Large intestine (tissue), 3 donors: ENCODE data around the gene IFT27. TPM values are rescaled to one million over a fixed set of nuclear protein-coding genes. Genes with fewer than 3 reads are reported as not detected.
A peak's percentile ranks its signal among the peaks of the same experiment; 100 is the strongest.

Experiments used
- DNase-seq, 2 donors: peaks; one replicate each; pipeline versions ENCODE4 v3.0.0 to v3.0.0-alpha.2; 2013
- H3K27ac ChIP-seq: one replicate; pipeline ENCODE4 v1.5.1; 2013; ENCODE audit warnings: low read length
- H3K27me3 ChIP-seq: 2 replicates; pipeline ENCODE4 v1.6.1; 2013; ENCODE audit warnings: low read length; ENCODE audit not compliant: control insufficient read depth, insufficient read depth
- H3K36me3 ChIP-seq: 2 replicates; pipeline ENCODE4 v1.6.1; 2013; ENCODE audit warnings: low read length; ENCODE audit not compliant: control insufficient read depth, insufficient read depth
- H3K4me1 ChIP-seq: one replicate; pipeline ENCODE4 v1.6.1; 2013; ENCODE audit warnings: low read length; ENCODE audit not compliant: control insufficient read depth, insufficient read depth
- H3K4me3 ChIP-seq: one replicate; pipeline ENCODE4 v1.5.1; 2013; ENCODE audit warnings: low read length
- H3K9me3 ChIP-seq: one replicate; pipeline ENCODE4 v1.6.1; 2013; ENCODE audit warnings: mild to moderate bottlenecking, low read depth, low read length, moderate library complexity; ENCODE audit not compliant: control insufficient read depth
- WGBS: methylation state at CpG from one replicate; pipeline ENCODE4 v1.1.5; 2013; ENCODE audit warnings: low lambda C conversion rate; ENCODE audit not compliant: insufficient coverage; 5-methylcytosine and 5-hydroxymethylcytosine counted together
- polyA plus RNA-seq: library from polyadenylated mRNA; unstranded; fragments of 120-200 nt; gene quantifications from one replicate; pipeline ENCODE4 v1.2.1, GENCODE V29; 2013

The IFT27 gene
- polyA plus RNA-seq, 1 donor = 28.7 TPM

DNA sequence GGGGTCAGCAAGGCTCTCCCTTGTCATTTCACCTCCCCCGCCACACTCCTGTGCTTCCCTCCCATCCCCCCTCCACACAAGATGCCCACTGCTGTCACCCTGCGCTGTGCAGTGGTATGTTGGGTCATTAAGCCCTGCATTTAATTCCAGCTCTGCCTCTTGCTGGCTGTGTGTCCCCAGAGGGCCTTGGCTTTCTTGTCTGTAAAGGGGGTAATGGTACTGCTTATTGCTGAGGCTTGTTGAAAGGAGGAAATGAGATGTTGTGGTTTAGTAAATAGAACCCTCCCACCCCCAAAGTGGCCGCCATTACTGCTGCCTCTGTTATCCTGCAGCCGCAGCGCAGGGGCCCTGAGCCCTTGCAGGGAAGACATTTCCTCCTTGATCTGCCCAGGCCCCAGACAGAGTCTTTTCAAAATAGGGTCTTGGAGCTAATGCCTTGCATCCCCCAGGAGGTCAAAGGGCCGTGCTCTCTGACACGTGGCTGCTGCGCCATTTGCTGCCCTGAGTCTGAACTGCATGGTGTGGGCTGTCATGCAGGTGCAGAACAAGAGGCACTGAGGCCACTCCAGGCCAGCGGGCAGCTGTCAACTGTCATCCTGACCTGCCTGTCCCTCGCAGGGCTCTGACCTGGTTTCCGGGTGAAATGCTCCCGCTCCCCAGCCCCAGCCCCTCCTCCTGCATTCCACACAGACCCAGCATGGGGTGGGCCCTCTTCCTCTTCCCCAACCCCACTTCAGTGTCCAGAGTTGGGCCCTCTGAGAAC is 22.2 kb upstream of the IFT27 start:
- WGBS = no CpG with 5 or more reads among the region's 12 CpGs
- no peaks in the 10 kb centered on the region for H3K4me1 ChIP-seq
- no peak for DNase-seq
- H3K36me3 ChIP-seq = no peaks in the 10 kb centered on the region
- no peaks in the 10 kb centered on the region for H3K9me3 ChIP-seq
- no peak overlapping the region for H3K27ac ChIP-seq
- H3K4me3 ChIP-seq = no peak overlapping the region
- H3K27me3 ChIP-seq = peaks cover 6% of the 10 kb centered on the region

GRCh38 chr22:36797374-36797773 is 21.5 kb upstream of the IFT27 start:
- DNase-seq = no peak
- Histone ChIP-seq H3K4me1 (no peaks in the 10 kb centered on the region), H3K9me3 (no peaks in the 10 kb centered on the region), H3K4me3 (no peak overlapping the region), H3K36me3 (no peaks in the 10 kb centered on the region), H3K27me3 (peaks cover 6% of the 10 kb centered on the region), H3K27ac (no peak overlapping the region)
- WGBS = no CpG with 5 or more reads among the region's 9 CpGs

- Histone ChIP-seq H3K4me1 (no peaks in the 10 kb centered on the region), H3K9me3 (no peaks in the 10 kb centered on the region), H3K27me3 (peaks cover 6% of the 10 kb centered on the region), H3K4me3 (no peak overlapping the region), H3K36me3 (no peaks in the 10 kb centered on the region), H3K27ac (no peak overlapping the region)
- no CpG with 5 or more reads among the region's 7 CpGs for WGBS
- DNase-seq = no peak
Observed at GRCh38 chr22:36796552-36797175, 20.7 kb upstream of the IFT27 start.

DNA sequence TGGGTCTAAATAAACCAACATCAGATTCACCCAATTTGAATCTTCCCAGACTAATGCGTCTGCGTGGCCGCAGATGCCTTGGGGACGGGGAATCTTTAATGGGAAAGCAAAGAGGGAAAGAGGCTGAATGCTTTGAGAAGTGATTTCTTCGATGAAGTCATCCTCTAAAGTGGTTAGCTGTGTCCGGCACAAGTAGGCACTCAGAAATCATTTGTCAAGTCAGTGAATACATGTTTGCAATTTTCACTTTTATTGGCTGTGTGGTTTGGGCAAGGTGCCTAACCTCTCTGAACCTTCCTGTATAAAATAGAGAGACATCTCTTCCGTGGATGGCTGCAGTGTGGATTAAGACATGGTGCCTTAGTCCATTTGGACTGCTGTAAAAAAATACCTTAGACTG is 19.7 kb upstream of the IFT27 start:
- WGBS = no CpG with 5 or more reads among the region's 7 CpGs
- Histone ChIP-seq H3K36me3 (no peaks in the 10 kb centered on the region), H3K4me1 (no peaks in the 10 kb centered on the region), H3K9me3 (no peaks in the 10 kb centered on the region), H3K4me3 (no peak overlapping the region), H3K27ac (no peak overlapping the region), H3K27me3 (peaks cover 7% of the 10 kb centered on the region)
- no peak for DNase-seq

DNA sequence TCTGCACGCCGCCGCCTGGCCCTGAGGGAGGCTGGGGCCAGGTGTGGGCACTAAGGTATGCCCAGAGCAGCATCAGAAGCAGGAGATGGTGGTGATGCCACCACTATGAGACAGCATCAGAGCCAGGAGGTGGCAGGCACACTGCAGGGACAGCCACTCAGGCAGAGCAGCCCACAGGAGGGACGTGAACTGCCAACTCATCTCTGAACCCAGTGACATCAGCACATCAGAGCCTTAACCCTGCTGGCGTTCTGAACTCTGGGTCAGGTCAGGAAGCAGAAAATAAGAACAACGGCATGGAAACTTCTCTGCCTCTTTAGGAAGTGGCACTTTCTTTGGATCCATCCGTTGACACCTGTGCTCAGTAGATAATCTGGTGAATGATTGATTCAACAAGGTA is 14.7 kb upstream of the IFT27 start:
- Histone ChIP-seq H3K4me3 (no peak overlapping the region), H3K36me3 (no peaks in the 10 kb centered on the region), H3K27me3 (peaks cover 33% of the 10 kb centered on the region), H3K4me1 (no peaks in the 10 kb centered on the region), H3K27ac (no peak overlapping the region), H3K9me3 (no peaks in the 10 kb centered on the region)
- DNase-seq = no peak
- WGBS = no CpG with 5 or more reads among the region's 7 CpGs

DNA sequence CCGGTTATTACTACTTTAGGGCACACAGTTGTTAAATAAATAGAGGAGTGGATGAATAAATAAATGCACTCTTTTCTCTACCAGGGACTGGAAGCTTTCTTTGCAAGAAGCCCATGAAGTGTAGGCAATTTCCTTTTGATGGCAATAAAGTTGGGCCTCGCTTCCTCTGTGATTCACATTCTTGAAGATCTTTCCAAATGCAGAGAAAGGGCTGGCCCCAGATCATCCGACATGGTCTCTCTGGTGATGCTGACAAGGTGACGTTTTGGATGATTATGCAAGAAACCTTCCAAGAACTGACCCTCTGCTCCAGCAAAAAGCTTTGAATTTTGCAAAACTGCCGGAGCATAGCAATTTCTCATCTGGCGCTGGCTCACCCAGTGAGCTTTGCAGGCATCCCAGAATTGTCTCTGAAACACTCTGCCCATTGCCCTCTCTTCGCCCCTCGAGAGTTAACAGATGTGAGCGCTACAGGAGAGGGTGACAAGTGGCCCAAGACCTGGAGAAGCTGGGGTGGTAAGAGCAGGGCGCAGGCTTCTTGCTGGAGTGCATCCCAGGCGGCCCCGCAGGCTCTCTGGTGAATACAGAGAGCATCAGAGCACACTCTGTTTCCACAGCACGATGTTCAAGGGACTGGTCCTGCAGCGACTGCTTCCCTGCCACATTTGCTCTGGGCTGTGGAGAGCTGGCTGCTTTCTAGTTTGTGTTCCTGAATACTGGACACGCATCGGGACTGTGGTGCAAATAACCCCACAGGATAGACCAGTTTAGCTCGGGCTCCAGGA is 11.5 kb upstream of the IFT27 start:
- Histone ChIP-seq H3K9me3 (no peaks in the 10 kb centered on the region), H3K27ac (no peak overlapping the region), H3K4me1 (no peaks in the 10 kb centered on the region), H3K4me3 (no peak overlapping the region), H3K36me3 (no peaks in the 10 kb centered on the region), H3K27me3 (peaks cover 33% of the 10 kb centered on the region)
- DNase-seq = no peak
- WGBS = no CpG with 5 or more reads among the region's 17 CpGs

GRCh38 chr22:36783743-36784142 is 7.8 kb upstream of the IFT27 start:
- peaks cover 30% of the 10 kb centered on the region for H3K27me3 ChIP-seq

DNA sequence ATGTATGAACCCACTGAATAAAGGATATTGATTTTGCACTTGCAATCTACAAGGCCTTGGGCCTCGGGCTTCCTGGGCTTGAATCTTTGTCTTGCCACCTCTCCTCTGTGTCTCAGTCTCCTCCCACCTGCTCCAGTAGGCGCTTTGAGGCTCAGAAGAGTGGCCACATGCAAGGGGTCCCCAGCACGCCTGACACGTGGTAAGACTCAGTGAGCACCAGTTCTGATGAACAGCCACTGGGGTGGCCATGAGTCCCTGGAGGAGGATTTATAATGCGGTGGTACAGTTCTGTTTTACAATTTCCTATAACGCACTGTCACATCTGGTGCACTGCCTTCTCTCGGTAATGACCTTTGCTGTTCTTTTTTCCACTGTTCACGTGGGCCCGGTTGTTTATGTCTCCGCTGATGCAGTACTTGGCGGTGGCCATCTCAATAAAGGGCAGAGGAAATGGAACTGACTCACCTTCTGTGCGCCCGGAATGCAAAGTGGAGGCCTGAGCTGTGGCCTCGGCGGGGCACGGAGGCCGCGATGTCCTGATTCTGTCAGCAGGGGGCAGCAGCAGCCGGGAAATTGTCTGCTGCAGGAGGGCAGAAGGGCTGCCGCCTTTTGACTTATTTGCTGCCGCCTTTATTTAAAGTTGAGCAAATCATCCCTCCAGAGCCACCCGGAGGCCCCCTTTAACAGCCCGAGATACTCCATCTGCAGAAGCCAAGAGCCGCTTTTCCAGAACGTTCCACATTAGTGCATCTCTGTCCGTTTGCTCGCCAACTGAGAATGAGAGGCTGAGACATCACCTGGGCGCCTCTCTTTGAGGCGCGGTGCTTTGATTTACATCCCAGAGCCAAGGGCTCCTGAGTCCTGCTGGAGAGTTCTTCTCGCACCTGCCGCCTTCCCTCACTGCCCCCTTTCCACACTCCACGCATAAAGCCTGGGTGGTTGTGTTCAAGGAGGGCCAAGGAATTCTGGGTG is 6.0 kb upstream of the IFT27 start:
- Histone ChIP-seq H3K36me3 (no peaks in the 10 kb centered on the region), H3K27me3 (peaks cover 19% of the 10 kb centered on the region), H3K4me1 (peaks cover 2% of the 10 kb centered on the region), H3K4me3 (no peak overlapping the region), H3K9me3 (no peaks in the 10 kb centered on the region), H3K27ac (no peak overlapping the region)
- peak; percentile 68 to 71 for DNase-seq
- WGBS = no CpG with 5 or more reads among the region's 33 CpGs

More at GRCh38 chr22:36783743-36784142, 7.8 kb upstream of the IFT27 start:
- H3K4me1 ChIP-seq = no peaks in the 10 kb centered on the region
- no peaks in the 10 kb centered on the region for H3K9me3 ChIP-seq
- no peak for DNase-seq
- no peak overlapping the region for H3K27ac ChIP-seq
- no peaks in the 10 kb centered on the region for H3K36me3 ChIP-seq
- H3K4me3 ChIP-seq = no peak overlapping the region
- WGBS = no CpG with 5 or more reads among the region's 2 CpGs

DNA sequence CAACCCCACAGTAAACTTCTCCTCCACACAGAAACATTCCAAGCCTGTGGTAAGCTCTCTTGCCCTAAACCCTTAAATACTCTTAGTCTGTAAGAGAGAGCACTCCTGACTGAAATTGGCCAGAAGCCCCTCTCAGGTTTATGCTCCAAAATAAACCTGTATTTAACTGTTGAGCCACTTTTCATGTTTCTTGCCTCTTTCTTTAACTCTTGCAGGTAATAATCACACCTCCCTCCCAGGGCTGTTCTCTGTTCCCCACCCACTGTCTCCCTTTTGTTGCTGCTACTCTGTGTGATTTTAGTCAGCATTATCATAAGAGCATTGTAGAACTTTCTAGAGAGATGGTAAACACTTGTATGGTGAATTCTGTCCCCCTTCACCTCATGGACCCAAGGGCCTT is 2.1 kb upstream of the IFT27 start:
- Histone ChIP-seq H3K27ac (no peak overlapping the region), H3K4me3 (no peak overlapping the region), H3K36me3 (no peaks in the 10 kb centered on the region), H3K9me3 (no peaks in the 10 kb centered on the region), H3K27me3 (no peaks in the 10 kb centered on the region), H3K4me1 (peaks cover 13% of the 10 kb centered on the region)
- DNase-seq = no peak

- peak overlapping the region; percentile 28 for H3K4me3 ChIP-seq
- H3K36me3 ChIP-seq = no peaks in the 10 kb centered on the region
- H3K9me3 ChIP-seq = no peaks in the 10 kb centered on the region
- peak overlapping the region; percentile 67 for H3K27ac ChIP-seq
- H3K27me3 ChIP-seq = no peaks in the 10 kb centered on the region
- peaks cover 13% of the 10 kb centered on the region for H3K4me1 ChIP-seq
- 80% methylated on average over 1 of the region's 12 CpGs for WGBS
- DNase-seq = peak in 1 of 2 donors; percentile 15
Observed at GRCh38 chr22:36776722-36777121, 803 bp upstream of the IFT27 start.
